ENCODE results near the gene SLC7A8. TPM values are rescaled to one million over a fixed set of nuclear protein-coding genes. Genes with fewer than 3 reads are reported as not detected.

The SLC7A8 gene
- total and polyA plus RNA-seq, 2 of the 4 experiments (the other 2 are of a cell fraction): 0.31 TPM; not detected in 1

- H2BK15ac ChIP-seq (ENCODE audit: low read depth, low read length): no peak overlapping the region
- no peak overlapping the region for H3K27ac ChIP-seq (ENCODE audit: insufficient read depth, low read length)
- no peaks in the 10 kb centered on the region for H3K4me1 ChIP-seq (ENCODE audit: control insufficient read depth, insufficient read depth, low read length)
- no peak overlapping the region for H2BK20ac ChIP-seq (ENCODE audit: low read depth, low read length)
- H3K36me3 ChIP-seq (ENCODE audit: control insufficient read depth, insufficient read depth, low read length): no peaks in the 10 kb centered on the region
- H3K4ac ChIP-seq (ENCODE audit: low read depth, low read length): no peak overlapping the region
- TF ChIP-seq SMC3 (IDR thresholded peaks at IDR 0.05; ENCODE audit: low read depth, low read length) (no peak), POLR2A (IDR thresholded peaks at IDR 0.05; ENCODE audit: low read depth, low read length) (no peak), MAFK (IDR thresholded peaks at IDR 0.05; ENCODE audit: low read depth, low read length) (no peak), ELK1 (IDR thresholded peaks at IDR 0.05; ENCODE audit: borderline replicate concordance, low read depth, low read length) (no peak), CEBPB (IDR thresholded peaks at IDR 0.05; ENCODE audit: low read depth, low read length) (no peak)
- DNase-seq (no peak), ATAC-seq (ENCODE audit: low read depth) (no peak)
- no peaks in the 10 kb centered on the region for H3K79me1 ChIP-seq (ENCODE audit: low read depth in 1 of 2, low read length in 2 of 2)
- no peak overlapping the region for H3K14ac ChIP-seq (replicated peaks; ENCODE audit: low read depth, low read length)
- ChIA-PET POLR2A (ENCODE audit: unreplicated experiment) (no interaction called here), CTCF (interaction anchor here (1.6 kb wide), 1 partner anchor 13 kb away, joined by 3 read pairs; no protein-coding TSS in a partner anchor)
- H4K20me1 ChIP-seq (ENCODE audit: insufficient read depth, low read length): no peaks in the 10 kb centered on the region
- in situ Hi-C loops (cut with MboI; ENCODE audit: low sequenced_read_pairs) (no loop called here), intact Hi-C loops (cut with micrococcal nuclease) (no loop called here), dilution Hi-C loops (cut with HindIII; ENCODE audit: low sequenced_read_pairs, unreplicated experiment) (no loop called here)
- no peak overlapping the region for H4K8ac ChIP-seq (ENCODE audit: low read depth in 2 of 2, low read length in 2 of 2)
- no peak overlapping the region for H3K56ac ChIP-seq (ENCODE audit: extremely low read depth, insufficient read depth, low read length)
- H3K18ac ChIP-seq (ENCODE audit: low read depth, low read length): no peak overlapping the region
- H3K9me3 ChIP-seq (ENCODE audit: control insufficient read depth, insufficient read depth, low read length): no peaks in the 10 kb centered on the region
- no peaks in the 10 kb centered on the region for H3K9me1 ChIP-seq (ENCODE audit: insufficient read depth, low read length)
- peaks cover 21% of the 10 kb centered on the region for H3K27me3 ChIP-seq (ENCODE audit: control insufficient read depth, insufficient read depth, low read length)
- no peak overlapping the region for H3K4me2 ChIP-seq (ENCODE audit: low read depth, low read length)
- H2BK5ac ChIP-seq (ENCODE audit: low read depth, low read length, poor library complexity, severe bottlenecking): no peak overlapping the region
- no peak overlapping the region for H2AFZ ChIP-seq (replicated peaks; ENCODE audit: low read length, poor library complexity)
- no peak overlapping the region for H2AK5ac ChIP-seq (ENCODE audit: low read depth, low read length)
- no peak overlapping the region for H2AK9ac ChIP-seq (replicated peaks; ENCODE audit: low read depth, low read length, poor library complexity)
- H4K91ac ChIP-seq (ENCODE audit: insufficient read depth, low read depth, low read length): no peak overlapping the region
- no peak overlapping the region for H3K9ac ChIP-seq (ENCODE audit: low read depth, low read length)
- H3K23ac ChIP-seq (ENCODE audit: low read depth, low read length): no peak overlapping the region
- no peak overlapping the region for H4K5ac ChIP-seq (ENCODE audit: low read depth, low read length)
- no peak overlapping the region for H2BK120ac ChIP-seq (ENCODE audit: low read depth, low read length)
- no TSS peak for BruUV-seq (replicated peaks)
- 57% methylated on average over 1 of the region's 3 CpGs; no CpG with 5 or more reads in 1 of the 2 experiments for WGBS, 2 experiments (ENCODE audit: extremely low coverage in 2 of 2, insufficient read length in 1 of 2)
- no peak overlapping the region for H3K4me3 ChIP-seq (ENCODE audit: insufficient read depth, low read depth, low read length)
Observed at GRCh38 chr14:23173796-23174195, 9.7 kb downstream of the SLC7A8 start.

All from IMR-90 (cell line).